GM12878 (cell line): ENCODE results near the gene TBCD. TPM values are rescaled to one million over a fixed set of nuclear protein-coding genes. Genes with fewer than 3 reads are reported as not detected.

ENCODE experiments used
- ATAC-seq: fragments of 200-7000 bp; cut with Tn5 transposase; 3 replicates; pipeline ENCODE4 v1.9.1; 2020; ENCODE audit warnings: mild to moderate bottlenecking, moderate library complexity
- BruUV-seq: library from RNA; stranded (reverse); fragments of 400-500 nt; replicated peaks from 2 replicates; lab custom pipeline; 2021; lab: Mats Ljungman, UMichigan
- CTCF ChIA-PET: fragments of 300-600 bp; sonication (Branson Sonifier 250); formaldehyde crosslinking; extraction: SDS; loops from one replicate; lab custom pipeline; 2021; ENCODE audit warnings: inconsistent platforms; lab: Yijun Ruan, JAX
- POLR2A ChIA-PET: fragments of 350-600 bp; formaldehyde crosslinking; extraction: SDS; loops from one replicate; lab custom pipeline; 2021; ENCODE audit warnings: inconsistent platforms; lab: Charles Lee
- RAD21 ChIA-PET: fragments of 300-600 bp; sonication (Branson Sonifier 250); formaldehyde crosslinking; loops from one replicate; lab custom pipeline; 2023; ENCODE audit warnings: antibody characterized with exemption; ENCODE audit not compliant: unreplicated experiment; lab: Charles Lee
- SMC1A ChIA-PET: fragments of 300-600 bp; sonication (Branson Sonifier 250); formaldehyde crosslinking; loops from one replicate; lab custom pipeline; 2023; ENCODE audit not compliant: unreplicated experiment, uncharacterized antibody; lab: Charles Lee
- DNase-seq: peaks from one replicate; pipeline ENCODE4 v3.0.0-alpha.2; 2011; ENCODE audit warnings: low read depth, low spot score
- FAIRE-seq: peaks from 3 replicates; lab custom pipeline; 2011; peaks lifted over from hg19 to GRCh38; lab: Jason Lieb, UNC
- H2AFZ ChIP-seq: 2 replicates; pipeline ENCODE4 v1.6.0; 2011; ENCODE audit warnings: low read depth, low read length, control low read depth; ENCODE audit not compliant: control insufficient read depth
- H3K27ac ChIP-seq: 2 replicates; pipeline ENCODE4 v1.5.1; 2011; ENCODE audit warnings: control low read depth; ENCODE audit not compliant: control insufficient read depth, insufficient read depth
- H3K27me3 ChIP-seq, 2 experiments: replicated peaks in 1 of 2; 2 replicates each; pipeline versions ENCODE4 v1.6.0 to v1.6.1; 2011; ENCODE audit warnings: low read length in 1 of 2; ENCODE audit not compliant: control insufficient read depth in 2 of 2, insufficient read depth in 2 of 2
- H3K36me3 ChIP-seq, 2 experiments: 2 replicates each; pipeline ENCODE4 v1.5.1; 2011; ENCODE audit warnings: low read length in 1 of 2; ENCODE audit not compliant: control insufficient read depth in 2 of 2, insufficient read depth in 2 of 2
- H3K4me1 ChIP-seq: 2 replicates; pipeline ENCODE4 v1.6.1; 2011; ENCODE audit warnings: mild to moderate bottlenecking, low read length, moderate library complexity, mixed read lengths; ENCODE audit not compliant: control insufficient read depth, insufficient read depth
- H3K4me2 ChIP-seq: 2 replicates; pipeline ENCODE4 v1.6.0; 2011; ENCODE audit warnings: control low read depth; ENCODE audit not compliant: control insufficient read depth, insufficient read depth
- H3K4me3 ChIP-seq: fragments of 200-600 bp; sonication (generic); 2 replicates; pipeline ENCODE4 v1.5.1; 2016
- H3K79me2 ChIP-seq: 2 replicates; pipeline ENCODE4 v1.6.0; 2011; ENCODE audit warnings: low read length; ENCODE audit not compliant: control insufficient read depth, insufficient read depth
- H3K9ac ChIP-seq: 2 replicates; pipeline ENCODE4 v1.8.0; 2011; ENCODE audit warnings: low read length, control low read depth, mixed read lengths; ENCODE audit not compliant: control insufficient read depth, insufficient read depth
- H3K9me3 ChIP-seq: replicated peaks from 3 replicates; pipeline ENCODE4 v1.5.1; 2011; ENCODE audit warnings: mild to moderate bottlenecking, low read length; ENCODE audit not compliant: control insufficient read depth, insufficient read depth
- H4K20me1 ChIP-seq: 2 replicates; pipeline ENCODE4 v1.6.0; 2011; ENCODE audit not compliant: control insufficient read depth, insufficient read depth
- EZH2 ChIP-seq: IDR thresholded peaks from 2 replicates; pipeline ENCODE4 v1.6.1; 2012; ENCODE audit warnings: low read depth, mild to moderate bottlenecking, control low read depth, inconsistent platforms, low read length, borderline replicate concordance; ENCODE audit not compliant: control insufficient read depth
- FOXK2 ChIP-seq: fragments of 450-650 bp; IDR thresholded peaks from 2 replicates; pipeline ENCODE4 v1.6.1; 2017; ENCODE audit warnings: mild to moderate bottlenecking, moderate library complexity
- FOXM1 ChIP-seq: IDR thresholded peaks from 2 replicates; pipeline ENCODE4 v1.6.1; 2012; ENCODE audit warnings: low read depth, mild to moderate bottlenecking, inconsistent platforms, low read length, moderate library complexity
- GABPA ChIP-seq: IDR thresholded peaks from 2 replicates; pipeline ENCODE4 v1.6.1; 2014; ENCODE audit warnings: antibody characterized with exemption, low read depth, mild to moderate bottlenecking, inconsistent platforms
- IRF3 ChIP-seq: fragments of 450-650 bp; IDR thresholded peaks from 2 replicates; pipeline ENCODE4 v1.6.1; 2014; ENCODE audit warnings: mild to moderate bottlenecking
- MEF2A ChIP-seq: IDR thresholded peaks from 2 replicates; pipeline ENCODE4 v1.6.1; 2011; ENCODE audit warnings: low read depth, mild to moderate bottlenecking, low read length, moderate library complexity; ENCODE audit not compliant: insufficient read depth
- MLLT1 ChIP-seq: fragments of 450-650 bp; IDR thresholded peaks from 2 replicates; pipeline ENCODE4 v1.6.1; 2016; ENCODE audit warnings: mild to moderate bottlenecking
- NFXL1 ChIP-seq: fragments of 450-650 bp; IDR thresholded peaks from 2 replicates; pipeline ENCODE4 v1.6.1; 2017; ENCODE audit warnings: antibody characterized with exemption, mild to moderate bottlenecking, borderline replicate concordance
- NR2C1 ChIP-seq: fragments of 450-650 bp; IDR thresholded peaks from 2 replicates; pipeline ENCODE4 v1.6.1; 2017; ENCODE audit warnings: antibody characterized with exemption, mild to moderate bottlenecking, moderate library complexity
- RFX5 ChIP-seq: IDR thresholded peaks from 2 replicates; pipeline ENCODE4 v1.6.1; 2011; ENCODE audit warnings: low read depth, low read length, improper control_type of control experiment
- SIX5 ChIP-seq: IDR thresholded peaks from 2 replicates; pipeline ENCODE4 v1.6.1; 2011; ENCODE audit warnings: mild to moderate bottlenecking, low read depth, low read length, moderate library complexity; ENCODE audit not compliant: severe bottlenecking
- SMAD5 ChIP-seq: IDR thresholded peaks from 2 replicates; pipeline ENCODE4 v1.6.1; 2016; ENCODE audit warnings: antibody characterized with exemption, low read depth
- SPI1 ChIP-seq: IDR thresholded peaks from 2 replicates; pipeline ENCODE4 v1.6.1; 2011; ENCODE audit warnings: low read depth, mild to moderate bottlenecking, low read length, moderate library complexity, borderline replicate concordance; ENCODE audit not compliant: insufficient read depth
- SUZ12 ChIP-seq: fragments of 200-600 bp; sonication (generic); IDR thresholded peaks from one replicate; pipeline ENCODE4 v1.6.1; 2018; ENCODE audit warnings: antibody characterized with exemption, mild to moderate bottlenecking; ENCODE audit not compliant: unreplicated experiment
- TBL1XR1 ChIP-seq: IDR thresholded peaks from 2 replicates; pipeline ENCODE4 v1.6.1; 2012; ENCODE audit warnings: low read depth, low read length, improper control_type of control experiment
- YY1 ChIP-seq: IDR thresholded peaks from 2 replicates; pipeline ENCODE4 v1.6.1; 2011; ENCODE audit warnings: low read depth, mild to moderate bottlenecking, low read length
- WGBS: methylation state at CpG from one replicate; pipeline ENCODE4 v1.1.6; 2016; ENCODE audit warnings: low lambda C conversion rate; ENCODE audit not compliant: insufficient replicate concordance, insufficient coverage; ENCODE audit errors: missing lambda C conversion rate; 5-methylcytosine and 5-hydroxymethylcytosine counted together
- in situ Hi-C: fragments of 300-500 bp; cut with MboI; formaldehyde crosslinking; loops from 9 replicates; pipeline ENCODE4 v1.14.3; 2018; ENCODE audit warnings: mixed read lengths
- intact Hi-C: fragments of 100-400 bp; cut with micrococcal nuclease; formaldehyde crosslinking; loops from one replicate; pipeline ENCODE4 v1.14.2; 2022; ENCODE audit not compliant: unreplicated experiment
- polyA plus RNA-seq, 11 experiments: library from polyadenylated mRNA; depleted of rRNA in 4 of 11; unstranded in 6 of 11; stranded (reverse) in 5 of 11; fragments of >200 nt; fragmentation: Nextera tagmentation in 4 of 11; fragmentation: Illumina TruSeq in 1 of 11; extraction: Ambion mirVana in 4 of 11; extraction: Trizol in 1 of 11; gene quantifications; 1 replicate in 1 of 11; 2 replicates in 10 of 11; pipeline versions ENCODE4 v1.2.1 to v1.2.3, GENCODE V29; 2011 to 2016; ENCODE audit warnings: inconsistent platforms in 2 of 11, missing spikeins in 2 of 11, low read depth in 1 of 11
- total RNA-seq, 4 experiments: library from RNA; depleted of rRNA in 3 of 4; stranded (reverse); fragments of >200 nt in 3 of 4; fragmentation: Illumina TruSeq in 1 of 4; extraction: Trizol in 1 of 4; gene quantifications; 2 replicates each; pipeline versions ENCODE4 v1.2.1 to v1.2.3, GENCODE V29; 2013 to 2021
- TF ChIP-seq, protein P1 (sequence below): IDR thresholded peaks from 2 replicates; pipeline ENCODE4 v1.6.1; 2012; ENCODE audit warnings: low read length, inconsistent platforms

The TBCD gene
- total and polyA plus RNA-seq, 10 of the 15 experiments (the other 5 are each of a cell fraction or from before 2014, with no cell fraction given), result 10.3 to 114 (median 52.4) TPM

DNA sequence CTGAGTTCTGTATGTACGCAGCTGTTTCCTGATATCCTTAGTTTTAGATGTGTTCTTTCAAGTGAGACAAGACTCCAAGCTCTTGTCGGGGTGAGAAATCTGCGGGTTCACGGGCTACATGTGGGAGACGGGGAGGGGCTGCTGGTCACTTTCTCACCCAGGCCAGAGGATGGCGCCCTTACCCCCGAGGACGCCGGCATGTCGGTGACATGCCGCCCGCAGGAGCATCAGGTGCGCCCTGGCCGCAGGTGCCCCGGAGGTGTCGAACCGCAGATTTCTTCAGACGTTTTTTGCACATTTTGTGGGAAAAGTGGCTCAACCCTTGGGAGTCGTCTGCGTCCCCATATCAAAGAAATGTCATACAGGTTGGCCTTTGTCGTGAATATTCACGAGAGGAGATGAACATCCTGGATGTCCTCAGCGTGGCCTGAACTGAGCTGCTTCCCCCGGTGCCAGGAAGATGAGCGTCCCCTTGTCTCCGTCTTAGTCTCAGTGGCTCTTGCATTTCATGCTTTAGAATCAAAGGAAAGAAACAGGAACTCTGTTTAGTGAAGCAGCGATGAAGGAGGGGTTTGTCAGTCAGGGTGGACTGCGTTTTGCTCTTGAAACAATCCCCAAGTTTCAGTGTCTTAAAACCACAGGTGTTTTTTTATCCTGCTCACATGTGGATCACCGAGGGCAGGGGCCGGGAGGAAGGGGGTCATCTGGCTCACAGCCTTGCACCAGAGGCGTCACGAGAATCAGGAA, 163.3 kb downstream of the TBCD start (continued):
- no peak for TF ChIP-seq FOXK2
- no peak for TF ChIP-seq MEF2A
- no peak for TF ChIP-seq MLLT1
- no peak for TF ChIP-seq IRF3
- TF ChIP-seq FOXM1, result no peak
- TF ChIP-seq SPI1, result peak; percentile 67; the same call in 1 of the 2 replicates
- TF ChIP-seq, protein P1, sequence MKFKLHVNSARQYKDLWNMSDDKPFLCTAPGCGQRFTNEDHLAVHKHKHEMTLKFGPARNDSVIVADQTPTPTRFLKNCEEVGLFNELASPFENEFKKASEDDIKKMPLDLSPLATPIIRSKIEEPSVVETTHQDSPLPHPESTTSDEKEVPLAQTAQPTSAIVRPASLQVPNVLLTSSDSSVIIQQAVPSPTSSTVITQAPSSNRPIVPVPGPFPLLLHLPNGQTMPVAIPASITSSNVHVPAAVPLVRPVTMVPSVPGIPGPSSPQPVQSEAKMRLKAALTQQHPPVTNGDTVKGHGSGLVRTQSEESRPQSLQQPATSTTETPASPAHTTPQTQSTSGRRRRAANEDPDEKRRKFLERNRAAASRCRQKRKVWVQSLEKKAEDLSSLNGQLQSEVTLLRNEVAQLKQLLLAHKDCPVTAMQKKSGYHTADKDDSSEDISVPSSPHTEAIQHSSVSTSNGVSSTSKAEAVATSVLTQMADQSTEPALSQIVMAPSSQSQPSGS, result no peak

- intact Hi-C loops (loop anchor here (2.0 kb wide), 1 partner anchor 51 kb away; no protein-coding TSS in a partner anchor), in situ Hi-C loops (no loop called here)
- no TSS peak for BruUV-seq
- WGBS, result 61% methylated on average over 11 of the region's 11 CpGs
- no peak for DNase-seq
- CTCF ChIA-PET, result interaction anchor here (1.7 to 3.4 kb wide), 4 partner anchors 45 to 284 kb away, joined by 3 to 25 read pairs (median 10); no protein-coding TSS in a partner anchor
- RAD21 ChIA-PET, result interaction anchor here (2.9 kb wide), 1 partner anchor 134 kb away, joined by 24 read pairs; no protein-coding TSS in a partner anchor
- Histone ChIP-seq H3K27ac (no peak overlapping the region), H3K4me3 (no peak overlapping the region), H3K27me3 (no peaks in the 10 kb centered on the region), H4K20me1 (no peaks in the 10 kb centered on the region), H3K9me3 (no peaks in the 10 kb centered on the region), H3K9ac (no peak overlapping the region), H3K79me2 (no peaks in the 10 kb centered on the region)
- POLR2A ChIA-PET, result no interaction called here
- FAIRE-seq, result peak; percentile 59
- SMC1A ChIA-PET, result interaction anchor here (1.4 to 2.8 kb wide), 2 partner anchors 51 to 55 kb away, joined by 3 to 14 read pairs; no protein-coding TSS in a partner anchor
- peak; percentile 43 for ATAC-seq
- no peak for TF ChIP-seq SUZ12
- no peak for TF ChIP-seq GABPA
- TF ChIP-seq TBL1XR1, result no peak
- no peak for TF ChIP-seq NR2C1
- TF ChIP-seq SMAD5, result no peak
- TF ChIP-seq YY1, result no peak
- no peak for TF ChIP-seq EZH2
- no peak for TF ChIP-seq NFXL1
- TF ChIP-seq RFX5, result no peak
- no peak for TF ChIP-seq SIX5
- TF ChIP-seq, all 136 proteins: peak for 0
- peaks cover 2 to 15% of the 10 kb centered on the region in 2 experiments; a peak in 3 of 4 replicates for H3K36me3 ChIP-seq
- H3K4me2 ChIP-seq, result peak overlapping the region; percentile 60
- peak overlapping the region; percentile 18; the same call in 1 of the 2 replicates for H2AFZ ChIP-seq
- peaks cover 28% of the 10 kb centered on the region for H3K4me1 ChIP-seq
Observed at GRCh38 chr17:82915757-82916027, 163.8 kb downstream of the TBCD start.
